Suppressor macrophage treated with lipopolysaccharide for 1 hour (primary cell): ENCODE data around the gene C10orf62.
"Not testable (repeated sequence)": the region's sequence is repeated elsewhere in the genome, so short reads cannot be mapped to it uniquely, and the experiment has no call there.

Experiments
- DNase-seq, 3 donors: peaks; one replicate each; pipeline ENCODE4 v3.0.0-alpha.2; 2020 to 2022

The C10orf62 gene, protein sequence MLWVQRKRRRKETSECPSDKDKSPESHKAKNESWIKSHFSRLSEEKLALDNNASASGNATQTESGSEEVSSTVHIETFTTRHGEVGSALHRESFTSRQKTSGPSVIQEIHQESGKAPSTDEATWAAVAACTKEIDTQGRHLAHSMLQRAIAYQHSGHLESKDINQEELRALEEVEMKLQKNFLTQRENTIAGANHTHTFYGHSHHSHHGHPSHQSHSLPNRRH

DNA sequence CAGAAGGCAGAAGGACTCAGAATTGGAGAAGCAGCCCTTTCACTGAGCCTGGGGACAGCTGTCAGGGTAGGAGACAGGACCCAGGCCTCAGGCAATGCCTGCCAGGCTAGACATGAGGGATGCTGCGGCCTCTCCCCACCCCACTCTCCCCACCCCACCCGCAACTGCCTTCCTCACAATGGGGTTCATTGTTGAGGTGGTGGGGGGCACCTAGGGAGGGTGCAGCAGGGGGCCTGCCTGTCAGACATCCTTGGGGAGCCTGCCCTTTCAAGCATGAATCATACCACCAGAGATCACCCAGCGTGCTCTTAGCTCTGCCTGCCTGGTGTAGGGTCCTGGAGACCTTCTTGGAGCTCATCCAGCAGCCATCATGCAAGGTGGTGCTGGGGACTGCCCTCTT lies at the start of gene C10orf62:
Gene C10orf62 (plus strand): TSS at position 243 of the 400 bp plus-strand sequence. CDS start 177 bp downstream, outside the sequence.
- DNase-seq = no peak

DNA sequence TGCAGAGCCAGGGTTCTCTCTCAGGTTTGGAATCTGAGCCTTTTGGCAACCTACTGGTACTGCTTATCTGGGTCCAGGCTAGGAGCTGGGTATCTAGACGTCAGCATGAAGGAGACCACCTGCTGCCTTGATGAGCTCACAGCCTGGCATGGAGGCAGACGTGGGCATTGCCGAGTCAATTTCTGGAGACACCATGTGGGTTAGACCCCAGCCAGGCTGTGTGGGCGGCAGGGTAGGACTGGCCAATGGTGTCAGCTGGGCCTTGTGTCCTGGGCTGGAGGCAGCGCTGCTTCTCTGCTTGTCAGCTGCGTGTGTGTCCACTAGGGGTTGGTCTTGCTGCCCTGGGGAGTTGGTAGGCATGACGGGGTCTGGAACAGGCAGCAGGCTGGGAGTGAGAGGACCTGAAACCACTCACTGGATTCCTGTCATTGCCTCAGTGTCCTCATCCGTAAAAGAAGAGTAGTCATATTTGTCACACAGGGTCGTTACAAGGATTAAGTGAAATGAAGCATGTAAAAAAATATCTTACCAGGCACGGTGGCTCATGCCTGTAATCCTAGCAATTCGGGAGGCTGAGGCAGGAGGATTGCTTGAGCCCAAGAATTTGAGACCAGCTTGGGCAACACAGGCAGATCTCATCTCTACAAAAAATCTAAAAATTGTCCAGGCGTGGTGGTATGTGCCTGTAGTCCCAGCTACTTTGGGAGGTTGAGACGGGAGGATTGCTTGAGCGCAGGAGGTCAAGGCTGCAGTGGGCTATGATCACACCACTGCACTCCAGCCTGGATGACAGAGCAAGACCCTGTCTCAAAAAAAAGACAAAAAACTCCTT lies 48.6 kb upstream of the C10orf62 start:
- DNase-seq = peak in 2 of 3 donors; percentile 31 to 51

DNA sequence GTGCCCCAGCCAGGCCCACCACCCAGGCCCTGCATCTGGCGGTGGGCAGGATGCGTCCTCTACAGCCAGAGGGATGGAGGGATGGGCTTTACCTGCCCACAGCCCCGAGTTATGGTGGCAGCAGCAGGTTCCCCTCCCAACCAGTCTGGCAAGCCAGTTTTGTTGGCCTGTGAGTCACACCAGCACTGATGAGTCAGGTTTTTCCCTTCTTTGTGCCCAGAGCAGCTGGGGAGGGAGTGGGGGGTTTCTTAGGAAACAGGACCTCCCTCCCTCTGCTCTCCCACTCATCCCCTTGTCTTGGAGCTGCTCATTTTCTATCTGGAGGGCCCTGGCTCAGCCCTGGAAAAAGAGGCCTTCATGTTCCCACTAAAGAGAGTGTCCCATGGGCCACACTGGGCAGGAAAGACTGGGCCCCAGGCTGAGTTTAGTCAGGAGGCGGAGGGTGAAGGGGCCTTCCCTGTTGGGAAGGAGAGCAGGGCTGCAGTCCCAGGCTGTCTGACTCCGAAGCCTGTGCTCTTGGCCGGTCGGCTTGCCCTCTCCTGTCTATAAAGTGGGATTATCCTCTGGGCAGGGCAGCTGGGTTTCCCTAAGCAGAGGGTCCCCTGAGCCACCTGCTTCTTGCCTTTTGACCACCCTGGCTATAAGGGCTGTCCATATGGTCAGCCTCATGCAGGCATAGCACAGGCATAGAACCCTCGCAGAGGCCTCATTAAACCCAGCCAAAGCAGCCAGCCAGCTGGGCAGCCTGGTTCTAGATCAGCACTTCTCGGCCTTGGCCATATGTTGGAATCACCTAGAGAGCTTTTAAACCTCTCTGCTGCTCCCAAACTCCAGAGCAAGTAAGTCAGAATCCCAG lies 47.1 kb upstream of the C10orf62 start:
- peak; percentile 92 to 93 (median 93) for DNase-seq

DNA sequence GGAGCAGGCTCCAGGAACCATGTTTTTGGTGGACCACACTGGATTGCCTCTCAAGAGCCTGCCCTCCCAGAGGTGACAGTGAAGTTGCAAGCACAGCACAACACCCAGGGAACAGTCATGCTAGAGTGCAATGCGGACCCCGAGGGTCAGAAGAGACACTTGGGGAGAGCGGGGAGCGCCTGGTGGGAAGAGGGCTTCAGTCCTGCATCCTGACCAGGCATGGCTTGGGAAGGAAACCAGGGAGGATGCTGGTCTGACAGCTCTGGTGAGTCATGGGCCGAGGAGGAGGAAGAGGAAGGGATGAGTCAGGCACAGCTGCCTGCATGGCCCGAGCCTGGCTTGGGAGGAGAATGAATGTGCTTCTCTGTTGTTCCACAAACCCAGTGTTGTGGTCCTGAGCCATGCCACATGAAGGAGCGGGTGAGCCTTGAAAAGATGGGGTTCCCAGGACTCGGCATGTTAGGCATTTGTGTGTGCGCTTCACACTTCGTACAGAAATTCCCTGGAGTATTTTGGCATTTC lies 46.4 kb upstream of the C10orf62 start:
- DNase-seq = peak; percentile 95 to 96 (median 95)

DNA sequence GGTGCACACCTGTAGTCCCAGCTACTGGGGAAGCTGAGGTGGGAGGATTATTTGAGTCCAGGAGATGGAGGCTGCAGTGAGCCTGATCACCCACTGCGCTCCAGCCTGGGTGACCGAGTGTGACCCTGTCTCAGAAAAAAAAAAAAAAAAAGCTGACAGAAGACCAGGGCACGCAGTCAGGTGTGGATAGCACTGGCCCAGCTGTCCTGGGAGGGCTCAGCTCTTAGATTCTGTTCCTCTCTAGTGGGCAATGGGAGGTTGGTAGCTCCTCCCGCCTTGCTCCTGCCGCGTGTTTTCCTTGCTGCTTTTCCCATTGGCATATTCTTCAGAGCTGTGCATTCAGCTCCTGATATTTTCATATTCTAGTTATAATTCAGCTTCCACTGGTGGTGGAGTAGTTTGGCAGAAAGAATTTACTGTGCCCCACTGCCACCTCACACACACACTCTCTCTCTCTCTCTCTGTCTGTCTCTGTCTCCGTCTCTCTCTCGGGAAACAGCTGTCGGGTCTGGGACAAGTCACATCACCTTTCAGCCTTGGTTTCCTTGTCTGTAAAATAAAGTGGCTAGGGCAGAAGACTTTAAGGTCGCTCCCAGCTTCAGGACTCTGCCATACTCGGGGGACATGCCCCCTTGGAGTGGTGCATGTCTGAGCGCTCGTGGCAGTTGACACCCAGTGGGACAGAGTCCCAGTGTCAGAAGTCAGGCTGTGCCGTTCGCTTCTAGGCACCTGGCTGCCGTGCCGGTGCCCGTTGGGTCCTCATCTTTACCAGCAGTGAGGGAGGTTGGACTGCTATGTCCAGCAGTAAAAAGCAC lies 42.9 kb upstream of the C10orf62 start:
- no peak for DNase-seq

DNA sequence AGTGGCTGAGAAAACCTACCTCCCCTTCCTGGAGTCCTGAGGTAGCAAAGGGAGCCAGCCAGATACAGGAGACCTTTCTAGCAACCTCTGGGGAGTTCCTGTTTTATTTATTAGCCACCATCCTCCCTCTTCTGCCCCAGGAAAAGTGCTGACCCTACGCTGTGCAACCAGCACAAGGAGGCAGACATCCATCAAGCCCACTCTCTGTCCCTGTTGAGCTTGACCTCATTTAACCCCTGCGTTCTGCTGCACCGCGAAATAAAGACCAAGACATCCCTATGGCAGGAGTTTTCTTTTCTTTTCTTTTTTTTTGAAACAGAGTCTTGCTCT lies 42.3 kb upstream of the C10orf62 start:
- DNase-seq = peak; percentile 22 to 37 (median 32)

DNA sequence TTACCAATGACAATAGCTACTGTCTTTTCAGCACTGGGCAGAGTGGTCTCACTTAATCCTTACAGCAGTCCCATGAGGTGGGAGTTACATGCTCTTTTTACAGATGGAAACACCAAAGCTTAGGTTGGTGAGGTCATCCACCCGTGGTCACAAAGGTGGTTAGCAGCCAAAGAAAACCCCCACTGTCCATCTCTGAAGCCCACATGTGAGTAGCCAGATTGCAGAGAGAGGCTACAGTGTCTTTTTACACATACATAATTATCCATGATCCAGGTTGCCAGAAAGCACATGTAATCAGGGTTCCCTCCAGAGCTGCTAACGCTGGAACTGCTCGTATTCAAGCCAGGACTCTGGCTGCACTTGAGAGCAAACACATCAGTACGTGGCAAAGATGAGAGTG lies 41.6 kb upstream of the C10orf62 start:
- DNase-seq = peak in 1 of 3 donors; percentile 13

DNA sequence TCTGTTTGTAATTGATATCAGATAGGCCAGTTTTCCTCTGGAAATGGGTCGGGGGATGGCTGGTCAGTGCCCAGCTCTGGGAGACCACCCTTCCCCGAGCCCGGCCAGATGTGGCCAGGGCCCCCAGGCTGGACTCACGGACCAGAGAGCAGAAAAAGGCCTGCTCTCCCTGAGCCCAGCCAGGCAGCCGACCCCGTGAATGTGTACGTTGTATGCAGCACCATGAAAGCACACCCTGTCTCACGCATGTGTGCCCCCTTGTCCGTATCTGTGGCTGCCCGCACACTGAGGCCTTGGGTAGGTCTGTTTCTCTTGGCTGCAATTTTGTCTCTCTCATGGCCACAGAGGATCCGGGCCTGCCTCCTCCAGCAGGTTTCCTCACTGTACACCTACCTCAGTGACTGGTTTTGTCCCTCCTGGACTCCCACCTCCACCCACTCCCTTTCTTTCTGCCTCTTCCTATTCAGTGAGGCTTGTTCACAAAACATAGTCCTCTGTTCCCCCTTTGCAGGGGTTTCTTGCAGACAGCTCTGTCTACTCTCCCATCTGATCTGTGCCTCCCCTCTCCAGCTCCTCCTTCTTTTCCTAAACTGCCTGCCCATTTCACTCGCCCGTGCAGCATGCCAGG lies 40.6 kb upstream of the C10orf62 start:
- no peak for DNase-seq

DNA sequence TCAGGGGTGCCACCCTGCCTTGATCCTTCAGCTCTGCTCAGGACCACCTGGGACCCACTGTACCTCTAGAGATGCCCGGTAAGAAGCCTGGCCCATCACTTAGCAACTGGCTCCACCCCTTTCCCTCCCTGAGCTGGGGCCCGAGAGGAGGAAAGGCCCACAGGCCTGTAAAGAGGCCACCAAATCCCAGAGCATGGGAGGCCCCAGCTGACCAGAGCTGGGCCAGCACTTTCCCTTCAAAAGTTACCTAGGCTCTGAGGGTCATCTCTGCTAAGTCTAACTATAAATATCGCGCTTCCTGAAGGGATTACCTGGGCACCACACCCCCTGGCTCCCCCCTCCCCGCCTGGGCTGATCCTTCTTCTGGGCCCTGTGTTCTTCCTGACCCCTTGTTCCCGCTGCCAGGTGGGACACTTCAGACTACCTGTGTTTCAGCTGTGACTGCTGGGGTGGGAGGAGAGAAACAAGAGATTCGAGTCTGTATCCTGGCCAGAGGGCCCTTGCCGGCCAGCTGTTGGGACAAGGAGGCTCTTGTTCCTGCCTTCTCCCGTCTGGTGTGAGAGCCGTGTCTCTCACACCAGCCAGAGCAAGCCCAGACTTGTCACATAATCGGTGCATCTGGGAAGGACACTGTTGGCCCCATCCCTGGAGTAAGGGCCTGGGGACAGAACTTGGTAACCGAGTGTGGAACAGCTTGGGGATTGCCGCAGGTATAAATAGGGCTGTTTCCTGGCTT lies 39.8 kb upstream of the C10orf62 start:
- DNase-seq = no peak

DNA sequence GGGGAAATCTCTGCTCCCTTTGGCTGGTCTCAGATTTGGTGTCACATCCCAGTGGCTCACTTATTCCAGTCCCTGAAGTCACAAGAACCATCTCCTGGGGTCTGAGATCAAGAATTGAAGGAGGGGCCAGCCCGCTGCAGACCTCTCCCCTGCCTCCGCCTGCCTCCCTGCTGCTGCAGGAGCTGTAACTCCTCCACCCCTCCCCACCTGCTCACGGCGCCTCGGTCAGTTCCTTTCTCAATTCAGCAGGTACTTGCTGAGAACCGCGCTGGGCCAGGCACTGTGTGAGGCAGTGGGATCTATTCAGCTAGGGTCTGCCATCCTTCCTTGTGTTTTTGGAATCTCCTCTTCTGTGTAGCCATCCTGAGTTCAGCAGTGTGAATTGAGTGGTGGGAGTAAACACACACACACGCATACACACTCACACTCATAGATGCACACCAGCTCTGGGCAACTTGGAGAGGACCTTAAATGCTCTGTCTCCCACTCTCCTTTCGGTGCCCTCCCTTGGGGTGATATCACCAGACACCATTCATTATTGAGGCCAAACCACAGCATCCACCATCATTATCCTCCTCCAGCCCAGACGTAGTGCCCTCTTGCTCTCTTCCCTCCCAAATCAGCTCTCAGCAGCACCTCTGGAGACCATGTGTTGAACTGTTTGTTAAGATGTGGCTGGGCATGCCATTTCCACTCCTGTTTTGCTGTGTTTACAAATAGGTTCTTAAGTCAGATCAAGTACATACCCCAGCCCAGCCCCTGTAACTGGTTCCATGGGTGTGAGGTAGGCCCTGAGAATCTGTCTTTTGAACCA lies 39.0 kb upstream of the C10orf62 start:
- DNase-seq = no peak

DNA sequence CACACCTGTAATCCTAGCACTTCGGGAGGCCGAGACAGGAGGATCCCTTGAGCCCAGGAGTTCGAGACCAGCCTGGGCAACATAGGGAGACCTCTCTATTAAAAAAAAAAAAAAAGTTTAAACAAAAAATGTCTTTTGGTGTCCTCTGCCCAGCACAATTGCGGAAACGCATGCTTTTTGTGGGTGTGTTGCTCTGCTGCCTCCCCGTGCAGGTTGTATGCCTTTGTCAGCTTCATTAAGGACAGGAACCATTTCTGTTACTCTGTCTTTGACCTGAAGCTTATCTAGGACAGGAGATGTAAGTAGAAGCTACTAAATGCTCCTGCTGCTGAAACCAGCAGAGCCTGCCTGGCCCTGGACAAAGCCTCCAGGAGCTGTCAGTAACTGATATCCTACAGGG lies 38.2 kb upstream of the C10orf62 start:
- no peak for DNase-seq

DNA sequence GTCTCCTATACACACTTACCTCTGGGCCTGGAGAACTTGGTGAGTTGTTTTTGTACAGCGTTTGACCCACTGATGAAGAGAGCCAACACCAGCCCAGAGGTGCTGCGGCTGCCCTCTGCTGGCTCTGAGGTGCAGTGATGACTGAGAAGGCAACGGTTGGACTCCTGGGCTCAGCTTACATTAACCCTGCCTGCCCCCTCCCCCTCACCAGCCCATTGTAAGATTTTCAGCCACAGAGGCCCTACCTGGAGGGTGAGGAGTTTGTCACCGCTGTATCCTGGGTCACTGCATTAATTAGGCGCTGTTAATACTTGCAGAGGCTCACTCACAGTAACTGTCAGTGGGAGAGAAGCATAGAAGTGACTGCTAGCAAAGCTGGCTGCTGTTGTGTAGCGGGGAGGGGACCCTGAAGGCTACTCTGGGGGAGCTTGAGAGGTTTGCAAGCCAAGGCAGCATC lies 35.9 kb upstream of the C10orf62 start:
- DNase-seq = peak; percentile 57 to 75 (median 73)

DNA sequence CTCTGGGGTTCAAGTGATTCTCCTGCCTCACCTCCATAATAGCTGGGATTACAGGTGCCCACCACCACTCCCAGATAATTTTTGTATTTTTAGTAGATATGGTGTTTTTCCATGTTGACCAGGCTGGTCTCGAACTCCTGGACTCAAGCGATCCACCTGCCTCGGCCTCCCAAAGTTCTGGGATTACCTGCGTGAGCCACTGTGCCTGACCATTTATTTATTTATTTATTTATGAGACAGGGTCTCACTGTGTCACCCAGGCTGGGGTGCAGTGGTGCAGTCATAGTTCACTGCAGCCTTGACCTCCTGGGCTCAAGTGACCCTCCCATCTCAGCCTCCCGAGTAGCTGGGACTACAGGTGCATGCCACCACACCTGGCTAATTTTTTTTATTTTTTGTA lies 35.2 kb upstream of the C10orf62 start:
- not testable (repeated sequence) for DNase-seq

DNA sequence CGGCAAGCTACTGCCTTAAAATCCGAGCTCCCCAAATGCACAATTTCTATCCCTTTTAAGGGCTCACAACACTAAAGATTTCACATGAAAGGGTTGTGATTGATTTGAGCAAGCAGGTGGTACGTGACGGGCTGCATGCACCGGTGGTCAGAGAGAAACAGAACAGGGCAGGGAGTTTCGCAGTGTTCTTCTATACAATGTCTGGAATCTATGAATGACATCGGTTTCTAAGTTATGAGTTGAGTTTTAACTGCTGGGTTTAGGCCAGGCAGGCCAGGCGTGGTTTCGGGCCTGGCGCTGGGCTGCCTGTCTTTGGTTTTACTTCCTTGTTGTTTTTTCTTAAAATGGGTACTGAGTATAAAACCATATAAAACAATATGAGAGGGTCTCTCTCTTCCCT lies 34.0 kb upstream of the C10orf62 start:
- DNase-seq = not testable (repeated sequence)

DNA sequence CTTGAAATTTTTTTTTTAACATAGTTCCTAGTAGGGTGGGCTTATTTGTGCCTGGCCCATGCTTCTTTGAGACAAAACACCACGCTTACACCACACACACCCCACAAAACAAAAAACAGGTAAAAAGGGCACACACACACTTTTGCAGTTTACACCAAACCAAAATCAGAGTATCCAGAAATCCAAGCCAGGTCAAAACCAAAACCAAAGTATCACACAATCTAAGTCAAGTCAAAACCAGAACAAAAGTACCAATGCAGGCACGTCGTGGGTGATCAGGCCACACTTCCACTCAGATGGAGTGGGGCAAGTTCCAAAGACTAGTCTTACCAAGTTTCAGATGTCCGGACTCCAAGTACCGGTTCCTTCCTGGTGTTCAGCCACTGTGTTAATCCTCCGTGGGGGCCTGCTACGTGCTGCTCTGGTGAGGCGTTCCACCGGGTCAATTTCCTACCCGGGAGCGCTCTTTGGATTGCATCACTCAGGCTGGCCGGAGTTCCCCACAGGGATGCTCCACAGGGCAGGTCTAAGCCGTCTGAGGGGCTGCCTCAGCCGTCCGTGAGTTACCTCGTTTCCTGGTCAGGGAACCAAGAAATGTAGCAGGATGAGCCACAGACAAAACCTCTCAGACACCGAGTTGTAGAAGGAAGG lies 28.7 kb upstream of the C10orf62 start:
- DNase-seq = not testable (repeated sequence)

DNA sequence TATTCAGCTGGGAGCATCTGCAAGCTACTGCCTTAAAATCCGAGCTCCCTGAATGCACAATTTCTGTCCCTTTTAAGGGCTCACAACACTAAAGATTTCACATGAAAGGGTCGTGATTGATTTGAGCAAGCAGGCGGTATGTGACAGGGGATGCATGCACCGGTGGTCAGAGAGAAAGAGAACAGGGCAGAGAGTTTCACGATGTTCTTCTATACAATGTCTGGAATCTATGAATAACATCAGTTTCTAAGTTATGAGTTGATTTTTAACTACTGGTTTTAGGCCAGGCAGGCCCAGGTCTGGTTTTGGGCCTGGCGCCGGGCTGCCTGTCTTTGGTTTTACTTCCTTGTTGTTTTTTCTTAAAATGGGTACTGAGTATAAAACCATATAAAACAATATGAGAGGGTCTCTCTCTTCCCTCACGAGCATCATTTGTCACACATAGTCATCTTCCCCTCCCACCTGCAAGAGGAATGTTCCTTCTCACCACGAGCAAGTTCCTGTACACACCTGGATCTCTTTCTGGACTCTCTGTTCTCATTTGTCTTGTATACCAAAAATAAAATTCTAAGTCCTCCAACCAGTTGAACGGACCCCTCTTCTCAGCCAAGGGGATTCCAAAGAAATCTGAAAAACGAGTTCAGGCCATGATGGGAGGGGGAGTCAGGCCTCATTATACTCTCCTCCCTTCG lies 28.0 kb upstream of the C10orf62 start:
- not testable (repeated sequence) for DNase-seq

DNA sequence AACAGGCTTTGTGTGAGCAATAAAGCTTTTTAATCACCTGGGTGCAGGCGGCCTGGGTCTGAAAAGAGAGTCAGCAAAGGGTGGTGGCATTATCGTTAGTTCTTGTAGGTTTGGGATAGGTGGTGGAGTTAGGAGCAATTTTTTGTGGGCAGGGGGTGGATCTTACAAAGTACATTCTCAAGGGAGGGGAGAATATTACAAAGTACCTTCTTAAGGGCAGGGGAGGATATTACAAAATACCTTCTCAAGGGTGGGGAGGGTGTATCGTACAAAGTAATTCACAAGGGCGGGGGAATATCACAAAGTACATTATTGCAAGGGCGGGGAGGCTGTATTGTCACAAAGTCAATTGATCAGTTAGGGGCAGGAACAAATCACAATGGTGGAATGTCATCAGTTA lies 27.2 kb upstream of the C10orf62 start:
- DNase-seq = not testable (repeated sequence)

DNA sequence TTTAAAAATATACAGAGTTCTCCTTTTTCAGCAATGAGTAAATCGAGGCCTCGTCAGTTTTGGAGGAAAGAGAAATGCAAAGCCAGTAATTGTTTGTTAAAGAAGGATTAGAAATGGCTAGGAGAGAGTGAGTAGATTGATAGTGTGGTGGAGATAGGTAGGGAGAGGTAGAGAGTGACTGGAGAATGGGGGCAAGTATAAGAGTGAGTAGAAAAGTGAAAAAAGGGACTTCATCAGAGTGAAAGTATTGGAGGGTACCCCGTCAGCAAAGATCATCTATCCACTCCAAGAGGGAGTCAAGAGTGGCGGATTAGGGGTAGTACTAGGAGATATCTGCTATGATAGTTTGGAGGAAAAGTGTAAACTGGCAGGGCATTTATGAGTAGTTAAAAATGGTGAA lies 26.2 kb upstream of the C10orf62 start:
- no peak for DNase-seq

DNA sequence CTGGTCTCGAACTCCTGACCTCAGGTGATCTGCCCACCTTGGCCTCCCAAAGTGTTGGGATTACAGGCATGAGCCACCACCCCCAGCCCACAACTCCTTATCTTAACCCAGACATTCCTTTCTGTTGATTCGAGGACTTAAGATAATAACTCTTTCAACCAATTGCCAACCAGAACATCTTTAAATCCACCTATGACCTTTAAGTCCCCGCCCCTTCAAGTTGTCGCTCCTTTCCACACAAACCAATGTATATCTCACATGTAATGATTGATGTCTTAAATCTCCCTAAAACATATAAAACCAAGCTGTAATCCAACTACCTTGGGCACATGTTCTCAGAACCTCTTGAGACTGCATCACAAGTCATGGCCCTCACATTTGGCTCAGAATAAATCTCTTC lies 24.7 kb upstream of the C10orf62 start:
- DNase-seq = no peak
